A549 (cell line): ENCODE measurements around the gene KCTD18.

Source experiments
- BHLHE40 ChIP-seq: IDR thresholded peaks from 2 replicates; pipeline ENCODE4 v1.6.1; 2012; ENCODE audit warnings: low read depth, low read length, inconsistent platforms
- KDM1A ChIP-seq: fragments of 200-600 bp; sonication (generic); IDR thresholded peaks from 2 replicates; pipeline ENCODE4 v1.6.1; 2016; ENCODE audit warnings: low read depth, mild to moderate bottlenecking
- MYC ChIP-seq: IDR thresholded peaks from 2 replicates; pipeline ENCODE4 v1.6.1; 2012; ENCODE audit warnings: mild to moderate bottlenecking, inconsistent platforms, low read length, improper control_type of control experiment, borderline replicate concordance
- POLR2A ChIP-seq: IDR thresholded peaks from 2 replicates; pipeline ENCODE4 v1.6.1; 2012; ENCODE audit warnings: mild to moderate bottlenecking, low read length
- RAD21 ChIP-seq, 2 experiments: fragments of >200 bp in 1 of 2; sonication (Bioruptor Twin) in 1 of 2; formaldehyde crosslinking in 1 of 2; IDR thresholded peaks in 1 of 2; conservative IDR thresholded peaks in 1 of 2; 2 replicates in 1 of 2; 3 replicates in 1 of 2; pipeline ENCODE4 v1.6.1; 2012 to 2018; ENCODE audit warnings: inconsistent platforms in 1 of 2
- RCOR1 ChIP-seq: fragments of 150-350 bp; IDR thresholded peaks from 2 replicates; pipeline ENCODE4 v1.6.1; 2014; ENCODE audit warnings: antibody characterized with exemption, low read length, low read depth
- TF ChIP-seq, protein P1 (sequence below): fragments of >200 bp; sonication (Bioruptor Twin); formaldehyde crosslinking; IDR thresholded peaks from 3 replicates; pipeline ENCODE4 v1.5.1; 2016
- TF ChIP-seq, protein P2 (sequence below): fragments of 250-450 bp; sonication (Bioruptor Pico); IDR thresholded peaks from 2 replicates; pipeline ENCODE4 v1.5.0; 2021; ENCODE audit warnings: mild to moderate bottlenecking, moderate library complexity, borderline replicate concordance
- TF ChIP-seq, protein P3 (sequence below): fragments of 200-600 bp; sonication (generic); IDR thresholded peaks from 2 replicates; pipeline ENCODE4 v1.6.1; 2016; ENCODE audit warnings: antibody characterized with exemption, mild to moderate bottlenecking, moderate library complexity
- TF ChIP-seq, protein P4 (sequence below): fragments of 150-350 bp; IDR thresholded peaks from 2 replicates; pipeline ENCODE4 v1.6.1; 2014; ENCODE audit warnings: low read depth, mild to moderate bottlenecking, low read length
- TF ChIP-seq, protein P5 (sequence below): IDR thresholded peaks from 2 replicates; pipeline ENCODE4 v1.6.1; 2012

DNA sequence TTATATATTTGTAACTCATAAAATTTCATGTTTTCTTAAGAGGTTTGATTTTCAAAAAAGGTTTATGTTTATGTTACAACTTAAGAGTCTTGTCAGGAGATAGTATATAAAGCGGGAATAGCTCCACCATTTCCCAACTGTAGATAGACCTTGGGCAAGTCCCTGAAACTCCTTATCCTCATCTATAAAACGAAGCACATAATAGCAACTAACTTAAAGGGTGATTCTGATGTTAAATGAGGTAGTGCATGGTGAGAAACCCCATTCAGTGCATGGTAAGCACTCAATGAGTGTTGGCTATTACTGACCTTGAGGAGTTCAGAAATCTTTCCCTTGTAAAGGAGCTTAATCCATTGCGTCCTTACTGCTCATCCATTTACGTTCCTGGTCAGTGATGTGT lies 34.1 kb downstream of the KCTD18 start:
- TF ChIP-seq RAD21 (conservative IDR thresholded peaks at IDR 0.05 in 1 of 2, IDR thresholded peaks at IDR 0.05 in 1 of 2), result no peak
- TF ChIP-seq MYC, result no peak
- no peak for TF ChIP-seq KDM1A
- TF ChIP-seq, protein P1, sequence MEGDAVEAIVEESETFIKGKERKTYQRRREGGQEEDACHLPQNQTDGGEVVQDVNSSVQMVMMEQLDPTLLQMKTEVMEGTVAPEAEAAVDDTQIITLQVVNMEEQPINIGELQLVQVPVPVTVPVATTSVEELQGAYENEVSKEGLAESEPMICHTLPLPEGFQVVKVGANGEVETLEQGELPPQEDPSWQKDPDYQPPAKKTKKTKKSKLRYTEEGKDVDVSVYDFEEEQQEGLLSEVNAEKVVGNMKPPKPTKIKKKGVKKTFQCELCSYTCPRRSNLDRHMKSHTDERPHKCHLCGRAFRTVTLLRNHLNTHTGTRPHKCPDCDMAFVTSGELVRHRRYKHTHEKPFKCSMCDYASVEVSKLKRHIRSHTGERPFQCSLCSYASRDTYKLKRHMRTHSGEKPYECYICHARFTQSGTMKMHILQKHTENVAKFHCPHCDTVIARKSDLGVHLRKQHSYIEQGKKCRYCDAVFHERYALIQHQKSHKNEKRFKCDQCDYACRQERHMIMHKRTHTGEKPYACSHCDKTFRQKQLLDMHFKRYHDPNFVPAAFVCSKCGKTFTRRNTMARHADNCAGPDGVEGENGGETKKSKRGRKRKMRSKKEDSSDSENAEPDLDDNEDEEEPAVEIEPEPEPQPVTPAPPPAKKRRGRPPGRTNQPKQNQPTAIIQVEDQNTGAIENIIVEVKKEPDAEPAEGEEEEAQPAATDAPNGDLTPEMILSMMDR, result no peak
- TF ChIP-seq, protein P2, sequence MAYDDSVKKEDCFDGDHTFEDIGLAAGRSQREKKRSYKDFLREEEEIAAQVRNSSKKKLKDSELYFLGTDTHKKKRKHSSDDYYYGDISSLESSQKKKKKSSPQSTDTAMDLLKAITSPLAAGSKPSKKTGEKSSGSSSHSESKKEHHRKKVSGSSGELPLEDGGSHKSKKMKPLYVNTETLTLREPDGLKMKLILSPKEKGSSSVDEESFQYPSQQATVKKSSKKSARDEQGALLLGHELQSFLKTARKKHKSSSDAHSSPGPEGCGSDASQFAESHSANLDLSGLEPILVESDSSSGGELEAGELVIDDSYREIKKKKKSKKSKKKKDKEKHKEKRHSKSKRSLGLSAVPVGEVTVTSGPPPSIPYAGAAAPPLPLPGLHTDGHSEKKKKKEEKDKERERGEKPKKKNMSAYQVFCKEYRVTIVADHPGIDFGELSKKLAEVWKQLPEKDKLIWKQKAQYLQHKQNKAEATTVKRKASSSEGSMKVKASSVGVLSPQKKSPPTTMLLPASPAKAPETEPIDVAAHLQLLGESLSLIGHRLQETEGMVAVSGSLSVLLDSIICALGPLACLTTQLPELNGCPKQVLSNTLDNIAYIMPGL (CRISPR knock-in tag), result no peak
- TF ChIP-seq, protein P3, sequence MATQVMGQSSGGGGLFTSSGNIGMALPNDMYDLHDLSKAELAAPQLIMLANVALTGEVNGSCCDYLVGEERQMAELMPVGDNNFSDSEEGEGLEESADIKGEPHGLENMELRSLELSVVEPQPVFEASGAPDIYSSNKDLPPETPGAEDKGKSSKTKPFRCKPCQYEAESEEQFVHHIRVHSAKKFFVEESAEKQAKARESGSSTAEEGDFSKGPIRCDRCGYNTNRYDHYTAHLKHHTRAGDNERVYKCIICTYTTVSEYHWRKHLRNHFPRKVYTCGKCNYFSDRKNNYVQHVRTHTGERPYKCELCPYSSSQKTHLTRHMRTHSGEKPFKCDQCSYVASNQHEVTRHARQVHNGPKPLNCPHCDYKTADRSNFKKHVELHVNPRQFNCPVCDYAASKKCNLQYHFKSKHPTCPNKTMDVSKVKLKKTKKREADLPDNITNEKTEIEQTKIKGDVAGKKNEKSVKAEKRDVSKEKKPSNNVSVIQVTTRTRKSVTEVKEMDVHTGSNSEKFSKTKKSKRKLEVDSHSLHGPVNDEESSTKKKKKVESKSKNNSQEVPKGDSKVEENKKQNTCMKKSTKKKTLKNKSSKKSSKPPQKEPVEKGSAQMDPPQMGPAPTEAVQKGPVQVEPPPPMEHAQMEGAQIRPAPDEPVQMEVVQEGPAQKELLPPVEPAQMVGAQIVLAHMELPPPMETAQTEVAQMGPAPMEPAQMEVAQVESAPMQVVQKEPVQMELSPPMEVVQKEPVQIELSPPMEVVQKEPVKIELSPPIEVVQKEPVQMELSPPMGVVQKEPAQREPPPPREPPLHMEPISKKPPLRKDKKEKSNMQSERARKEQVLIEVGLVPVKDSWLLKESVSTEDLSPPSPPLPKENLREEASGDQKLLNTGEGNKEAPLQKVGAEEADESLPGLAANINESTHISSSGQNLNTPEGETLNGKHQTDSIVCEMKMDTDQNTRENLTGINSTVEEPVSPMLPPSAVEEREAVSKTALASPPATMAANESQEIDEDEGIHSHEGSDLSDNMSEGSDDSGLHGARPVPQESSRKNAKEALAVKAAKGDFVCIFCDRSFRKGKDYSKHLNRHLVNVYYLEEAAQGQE, result no peak
- TF ChIP-seq, protein P4, sequence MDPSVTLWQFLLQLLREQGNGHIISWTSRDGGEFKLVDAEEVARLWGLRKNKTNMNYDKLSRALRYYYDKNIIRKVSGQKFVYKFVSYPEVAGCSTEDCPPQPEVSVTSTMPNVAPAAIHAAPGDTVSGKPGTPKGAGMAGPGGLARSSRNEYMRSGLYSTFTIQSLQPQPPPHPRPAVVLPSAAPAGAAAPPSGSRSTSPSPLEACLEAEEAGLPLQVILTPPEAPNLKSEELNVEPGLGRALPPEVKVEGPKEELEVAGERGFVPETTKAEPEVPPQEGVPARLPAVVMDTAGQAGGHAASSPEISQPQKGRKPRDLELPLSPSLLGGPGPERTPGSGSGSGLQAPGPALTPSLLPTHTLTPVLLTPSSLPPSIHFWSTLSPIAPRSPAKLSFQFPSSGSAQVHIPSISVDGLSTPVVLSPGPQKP, result no peak
- TF ChIP-seq POLR2A, result no peak
- no peak for TF ChIP-seq BHLHE40
- TF ChIP-seq RCOR1, result no peak
- TF ChIP-seq, protein P5, sequence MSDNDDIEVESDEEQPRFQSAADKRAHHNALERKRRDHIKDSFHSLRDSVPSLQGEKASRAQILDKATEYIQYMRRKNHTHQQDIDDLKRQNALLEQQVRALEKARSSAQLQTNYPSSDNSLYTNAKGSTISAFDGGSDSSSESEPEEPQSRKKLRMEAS, result no peak
